Measurements from ENCODE around the gene TTC3.

TTC3 gene

DNA sequence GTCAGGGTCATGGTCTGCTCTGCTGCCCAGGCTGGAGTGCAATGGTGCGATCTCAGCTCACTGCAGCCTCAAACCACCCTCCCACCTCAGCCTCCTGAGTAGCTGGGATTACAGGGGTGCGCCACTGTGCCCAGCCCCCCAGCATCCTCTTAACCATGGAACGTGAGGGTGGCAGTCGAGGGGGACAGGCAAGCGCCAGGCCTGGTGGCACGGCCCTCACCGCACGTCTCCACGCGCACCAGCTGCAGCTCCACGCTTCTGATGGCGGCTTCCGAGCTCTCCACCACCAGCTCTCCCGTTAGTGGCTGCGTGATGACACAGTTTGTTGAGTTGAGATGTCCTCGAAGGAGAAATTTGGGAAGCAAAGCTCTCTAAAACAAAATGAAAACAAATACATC, 154.9 kb downstream of the TTC3 start:
- DNase-seq = no peak

DNA sequence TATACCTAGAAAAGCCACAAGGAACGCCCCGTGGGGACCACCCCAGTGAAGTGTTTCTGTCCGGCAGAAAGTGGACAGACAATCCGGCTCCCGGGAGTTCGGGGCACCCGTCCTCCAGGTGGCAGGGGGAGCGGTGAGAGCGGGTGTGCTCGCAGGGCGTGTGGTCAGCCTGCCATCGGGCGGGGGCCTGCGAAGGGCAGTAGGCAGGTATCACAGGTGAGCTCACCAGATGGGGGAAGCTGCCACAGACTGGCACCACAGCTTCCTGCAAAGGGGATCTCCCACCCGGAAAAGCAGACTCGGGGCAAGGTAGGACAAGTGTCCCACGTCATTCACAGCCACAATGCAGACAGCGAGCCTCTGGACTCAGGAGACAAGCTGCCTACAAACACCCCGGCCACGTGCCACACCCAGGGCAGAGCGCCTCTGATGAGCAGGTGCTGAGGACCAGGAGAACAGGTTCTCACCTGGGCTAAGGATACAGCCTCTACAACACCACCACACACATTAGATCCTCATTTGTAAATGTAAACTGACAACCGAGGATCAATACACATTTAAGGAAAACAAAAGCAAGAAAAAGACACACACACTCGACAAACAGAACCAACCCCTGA, 157.7 kb downstream of the TTC3 start:
- no peak for DNase-seq

DNA sequence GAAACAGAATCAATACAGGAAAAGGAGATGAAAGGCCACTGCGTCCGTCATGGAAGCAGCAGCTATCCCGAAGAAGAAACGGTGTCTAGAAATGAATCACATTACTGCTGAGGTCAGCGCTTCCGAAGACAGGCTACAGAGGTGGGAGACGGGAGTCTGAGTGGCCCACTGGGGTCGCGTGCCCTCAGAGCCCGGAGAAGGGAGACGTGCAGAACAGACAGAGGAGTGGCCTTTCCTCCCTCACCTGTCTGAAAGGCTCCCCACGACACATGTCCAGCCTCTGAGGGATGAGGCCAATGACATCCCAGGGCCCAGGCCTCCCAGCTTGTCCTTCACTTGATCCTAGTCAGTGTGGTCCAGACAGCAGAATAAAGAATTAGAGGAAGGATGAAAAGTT, 158.2 kb downstream of the TTC3 start:
- no peak for DNase-seq

DNA sequence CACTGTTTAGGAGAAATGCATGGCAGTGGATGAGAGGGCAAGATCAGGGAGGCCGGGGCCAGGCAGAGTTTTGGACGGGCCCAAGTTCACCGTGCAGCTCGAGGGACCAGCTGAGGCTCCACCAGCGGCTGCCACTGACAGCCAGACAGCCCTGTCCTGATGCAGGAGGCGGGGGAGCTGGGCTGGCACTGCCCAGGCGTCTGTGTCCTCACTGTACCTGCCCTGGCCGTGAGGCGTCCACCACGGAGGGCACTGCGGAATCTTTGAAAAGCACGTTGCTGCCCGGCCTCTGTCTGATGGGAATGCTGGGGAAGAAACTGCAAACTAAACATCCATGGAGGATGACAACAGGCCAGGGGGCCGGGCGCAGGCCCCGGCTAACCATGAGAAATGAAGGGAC, 158.6 kb downstream of the TTC3 start:
- no peak for DNase-seq

DNA sequence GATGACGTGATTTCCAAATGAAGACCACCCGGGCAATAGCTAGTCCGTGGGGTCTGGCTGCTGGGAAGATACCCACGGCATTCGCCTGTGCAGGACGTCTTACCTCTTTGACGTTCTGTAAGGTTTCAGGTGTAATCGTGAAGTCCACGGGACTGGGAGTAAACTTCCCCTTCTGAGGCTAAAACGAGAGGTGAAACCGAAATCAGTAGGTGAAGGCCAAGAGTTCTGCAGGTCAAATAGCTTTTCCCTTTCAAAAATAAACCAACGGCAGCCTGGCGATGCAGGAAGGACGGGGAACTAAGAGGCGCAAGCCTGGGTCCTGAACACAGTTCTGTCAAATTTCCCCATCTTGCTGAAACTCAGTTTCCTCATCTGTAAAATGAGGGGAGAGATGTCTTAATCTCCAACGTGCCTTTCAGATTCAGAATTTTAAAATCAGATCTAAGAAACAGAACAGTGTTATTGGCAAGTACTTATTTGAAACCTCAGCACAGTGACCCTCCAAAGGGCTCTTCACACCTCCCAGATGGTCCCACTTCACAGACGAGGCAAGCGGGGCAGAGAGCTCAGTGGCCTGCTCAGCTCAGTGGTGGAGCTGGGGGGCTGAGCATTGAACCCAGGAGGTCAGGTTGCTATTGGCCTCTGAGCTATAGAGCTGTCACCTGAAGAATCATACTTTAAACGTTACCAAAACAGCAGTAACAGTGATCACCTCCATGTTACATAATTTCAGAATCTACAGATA, 159.4 kb downstream of the TTC3 start:
- DNase-seq = no peak

DNA sequence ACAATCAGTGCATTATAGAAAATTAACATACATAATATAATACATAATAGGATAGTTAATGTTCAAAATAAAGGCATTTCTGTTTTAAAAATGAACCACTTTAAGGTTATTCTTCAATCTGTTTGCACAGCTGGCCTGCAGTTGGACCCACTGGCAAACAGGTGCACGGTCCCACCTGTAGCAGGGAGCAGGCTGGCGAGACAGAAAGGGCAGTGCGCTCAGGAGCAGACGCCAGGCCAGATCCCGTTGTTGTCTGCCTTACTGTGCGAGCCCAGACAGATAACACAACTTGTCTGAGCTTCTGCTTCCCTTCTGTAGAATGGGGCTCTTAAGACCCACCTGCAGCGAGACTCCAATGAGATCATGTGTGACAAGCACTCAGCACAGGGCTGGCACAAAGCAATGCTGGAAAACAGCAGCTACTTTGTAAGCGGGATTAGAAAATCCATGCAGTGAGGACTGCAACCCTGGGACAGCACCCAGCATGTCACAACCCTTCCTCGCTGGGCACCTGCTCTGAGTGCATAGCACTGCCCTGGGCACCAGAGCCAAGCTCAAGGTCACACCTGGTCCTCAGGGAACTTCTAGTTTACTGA, 160.6 kb downstream of the TTC3 start:
- no peak for DNase-seq

DNA sequence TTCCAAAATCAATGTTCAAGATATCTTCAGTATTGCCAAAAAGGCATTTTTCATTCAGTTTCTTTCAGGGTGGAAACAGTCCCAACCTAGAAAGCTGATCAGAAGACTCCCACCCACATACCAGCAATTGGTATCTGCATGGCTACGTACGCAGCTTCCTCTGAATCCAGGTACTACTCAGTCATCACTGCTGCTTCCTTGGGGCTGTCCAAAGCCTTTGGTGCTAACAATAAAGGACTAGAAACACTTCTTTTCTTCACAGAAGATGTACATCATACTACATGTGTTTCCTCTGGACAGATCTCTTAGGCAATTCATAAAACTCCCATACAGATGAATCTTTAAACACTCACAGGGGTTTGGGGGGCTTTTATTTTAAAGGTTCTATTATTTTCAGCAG, 164.3 kb downstream of the TTC3 start:
- DNase-seq = no peak

DNA sequence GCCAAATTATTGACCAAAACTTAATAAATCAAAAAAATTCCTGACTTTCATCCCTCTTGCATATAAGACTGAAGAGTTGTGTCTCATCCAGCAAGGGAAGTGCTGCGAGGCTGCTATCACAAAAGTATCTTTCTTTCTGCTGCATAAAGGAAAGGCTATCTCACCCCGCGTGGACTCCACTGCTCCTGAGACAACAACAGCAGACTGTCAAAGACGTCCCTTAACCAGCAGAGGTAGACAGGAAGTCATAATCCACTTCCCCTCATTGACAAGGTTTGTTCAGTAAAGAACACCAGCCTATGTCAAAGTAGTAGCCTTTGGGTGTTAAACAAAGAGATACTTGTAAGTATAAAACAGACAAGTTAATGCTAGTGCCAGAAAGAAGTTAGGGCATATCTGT, 164.7 kb downstream of the TTC3 start:
- DNase-seq = no peak

DNA sequence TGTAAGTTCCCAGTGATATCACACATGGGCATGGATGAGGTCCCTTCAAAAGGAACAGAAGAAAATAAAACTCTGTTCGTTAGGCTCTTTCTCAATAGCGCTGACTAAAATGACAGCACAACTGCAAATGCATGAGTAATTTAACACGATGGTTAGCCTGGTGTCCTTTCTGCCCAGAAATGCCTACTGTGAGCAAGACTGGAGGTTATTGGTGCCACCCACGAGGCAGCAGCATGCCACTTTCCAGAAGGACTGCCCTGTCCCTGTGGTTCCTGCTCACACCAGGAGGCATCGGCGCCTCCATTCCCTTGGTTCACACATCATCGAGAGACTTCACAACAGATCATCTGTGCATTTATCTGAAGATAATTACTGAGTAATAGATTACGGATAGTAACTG, 167.9 kb downstream of the TTC3 start:
- no peak for DNase-seq

DNA sequence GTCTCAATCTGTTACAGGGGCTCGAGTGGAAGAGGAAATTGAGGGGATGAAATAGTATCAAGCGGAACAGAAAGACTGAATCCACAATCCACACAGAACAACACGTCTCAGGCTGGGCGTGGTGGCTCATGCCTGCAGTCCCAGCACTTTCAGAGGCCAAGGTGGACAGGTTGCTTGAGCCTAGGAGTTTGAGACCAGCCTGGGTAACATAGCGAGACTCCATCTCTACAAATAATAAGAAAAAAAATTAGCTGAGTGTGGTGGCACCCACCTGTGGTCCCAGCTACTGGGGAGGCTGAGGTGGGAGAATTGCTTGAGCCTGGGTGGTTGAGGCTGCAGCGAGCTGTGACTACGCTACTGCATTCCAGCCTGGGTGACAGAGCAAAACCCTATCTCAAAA, 168.4 kb downstream of the TTC3 start:
- DNase-seq = no peak

DNA sequence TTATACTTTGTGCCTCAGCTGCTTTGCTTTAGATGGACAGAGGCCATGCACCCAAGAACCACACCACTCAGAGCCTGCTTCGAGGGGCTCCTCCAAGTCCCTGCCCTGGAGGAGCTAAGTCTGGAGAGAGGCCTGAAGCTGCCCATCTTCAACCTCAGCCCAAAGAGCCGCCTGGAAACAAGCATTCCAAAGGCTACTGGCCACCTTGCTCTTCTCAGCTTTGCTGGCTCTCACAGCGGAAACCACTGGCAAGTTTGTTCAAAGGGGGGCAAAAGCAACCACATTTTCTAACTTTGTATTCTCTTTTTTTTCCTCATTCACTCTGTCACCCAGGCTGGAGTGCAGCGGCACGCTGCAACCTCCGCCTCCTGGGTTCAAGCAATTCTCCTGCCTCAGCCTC, 170.9 kb downstream of the TTC3 start:
- no peak for DNase-seq

DNA sequence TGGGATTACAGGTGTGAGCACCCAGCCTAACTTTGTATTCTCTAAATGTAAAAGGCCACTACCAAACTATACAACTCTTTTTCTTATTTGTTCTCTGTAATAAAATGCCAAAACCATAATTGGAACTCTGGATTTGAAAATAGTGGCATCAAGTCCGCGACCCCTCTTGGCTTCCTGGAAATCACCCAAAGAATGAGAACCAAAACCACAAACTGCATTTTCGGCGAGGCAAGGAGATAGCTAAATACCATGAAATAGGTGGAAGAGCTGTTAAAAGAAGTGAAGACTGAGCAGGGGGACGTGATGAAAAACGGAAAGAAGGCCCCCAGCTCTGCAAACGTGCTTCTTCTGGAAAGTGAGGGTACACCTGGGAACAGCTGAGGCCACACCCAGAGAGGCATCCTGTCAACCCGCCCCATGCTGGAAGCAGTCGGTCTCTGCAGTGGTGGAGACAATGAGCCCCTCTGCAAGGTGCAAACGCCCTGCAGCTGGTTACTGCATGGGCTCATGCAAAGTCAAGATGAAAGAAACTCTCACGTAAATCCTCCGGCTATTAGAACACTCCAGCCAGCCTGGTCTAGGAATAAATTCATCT, 171.5 kb downstream of the TTC3 start:
- DNase-seq = no peak

DNA sequence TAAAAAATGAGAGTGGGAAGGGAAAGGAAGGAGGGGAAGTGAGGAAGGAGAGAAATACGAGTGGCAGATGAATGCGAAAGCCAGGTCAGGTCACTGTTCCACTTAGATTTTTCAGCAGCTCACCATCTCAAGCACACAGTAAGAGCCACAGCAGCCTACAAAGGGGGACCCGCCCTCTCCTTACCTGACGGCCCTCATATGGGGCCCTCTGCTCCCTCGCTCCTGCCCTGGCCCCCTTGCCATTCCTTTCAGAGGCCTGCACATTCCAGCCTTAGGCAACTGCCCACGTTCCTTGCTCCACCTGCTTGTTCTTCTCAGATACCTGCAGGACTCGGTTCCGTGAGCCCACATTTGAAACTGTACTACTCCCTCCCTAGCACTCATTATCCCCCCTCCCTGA, 172.1 kb downstream of the TTC3 start:
- no peak for DNase-seq

DNA sequence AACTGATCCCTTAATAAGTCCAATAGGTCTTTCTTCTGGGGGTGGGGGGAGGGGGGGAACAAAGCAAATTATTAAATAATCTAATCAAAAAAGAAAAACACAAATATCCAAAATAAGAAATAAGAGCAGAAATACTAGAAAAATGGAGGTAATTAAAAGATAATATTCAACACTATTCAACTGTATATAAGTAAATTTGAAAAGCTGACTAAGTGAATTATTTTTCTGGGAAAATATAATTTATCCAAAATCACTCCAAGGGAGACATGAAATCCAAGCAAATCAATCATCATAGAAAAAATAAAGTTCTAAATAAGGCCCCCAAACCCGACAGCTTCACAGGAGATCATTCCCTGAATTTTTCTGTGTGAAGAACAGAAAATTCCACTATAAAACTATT, 175.2 kb downstream of the TTC3 start:
- DNase-seq = no peak

DNA sequence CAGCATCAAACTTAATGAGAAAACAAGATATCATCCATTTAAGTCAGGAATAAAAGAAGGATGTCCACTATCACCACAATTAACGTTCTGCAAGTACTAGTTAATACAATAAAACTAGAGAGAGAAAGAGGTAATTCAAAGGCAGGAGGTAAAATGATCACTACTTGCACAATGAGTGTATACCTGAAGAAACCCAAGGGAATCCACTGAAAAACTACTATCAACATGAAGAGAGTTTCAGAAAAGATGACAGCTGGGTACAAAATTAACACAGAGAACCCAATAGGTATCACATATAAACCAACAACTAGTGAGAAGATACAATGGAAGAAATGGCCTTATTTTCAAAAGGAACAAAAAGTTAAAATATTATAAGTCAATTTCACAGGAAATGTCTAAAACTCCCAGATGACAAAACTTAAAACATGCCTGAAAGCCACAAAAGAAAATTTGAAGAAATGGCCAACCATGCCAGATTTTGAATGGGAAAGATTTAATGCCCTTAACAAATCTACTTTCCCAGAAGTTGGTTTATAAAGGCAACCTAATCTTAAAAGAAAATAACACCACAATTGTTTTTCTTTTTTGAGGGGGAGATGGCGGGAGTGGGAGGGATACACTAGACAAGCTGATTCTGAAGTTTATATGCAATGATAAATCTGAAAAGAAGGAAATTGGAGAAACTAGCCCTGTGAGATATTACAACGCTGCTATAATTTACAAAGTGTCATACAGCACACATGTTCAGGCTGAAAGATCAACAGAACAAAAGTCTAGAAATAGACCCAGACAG, 176.3 kb downstream of the TTC3 start:
- no peak for DNase-seq

DNA sequence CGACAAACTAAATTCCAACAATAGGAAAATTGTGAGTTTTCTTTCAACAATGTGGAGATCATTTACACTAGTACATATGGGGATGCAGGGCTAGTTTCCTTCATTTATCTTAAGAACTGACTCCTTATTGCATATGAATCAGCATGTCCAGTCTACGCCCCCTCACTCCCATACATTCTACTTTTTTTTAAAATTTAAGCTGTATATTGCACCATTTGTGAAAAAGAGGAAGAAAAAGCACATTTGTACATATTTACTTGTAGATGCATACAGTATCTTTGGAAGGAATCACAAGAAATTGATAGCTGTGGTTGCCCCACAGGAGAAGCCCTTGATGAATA, 178.2 kb downstream of the TTC3 start:
- no peak for DNase-seq

All from NCI-H2107 (cell line).